Caco-2 (cell line): Measurements from ENCODE around the gene NDFIP2. TPM values are rescaled to one million over a fixed set of nuclear protein-coding genes. Genes with fewer than 3 reads are reported as not detected.

Source experiments
- BruUV-seq: library from RNA; stranded (reverse); fragments of 400-500 nt; replicated peaks from 2 replicates; lab custom pipeline; 2021; lab: Mats Ljungman, UMichigan
- CTCF ChIA-PET: fragments of 300-600 bp; sonication (Branson Sonifier 250); formaldehyde crosslinking; loops from one replicate; lab custom pipeline; 2022; ENCODE audit warnings: antibody characterized with exemption; lab: Charles Lee
- POLR2A ChIA-PET: fragments of 300-600 bp; sonication (Branson Sonifier 250); formaldehyde crosslinking; loops from one replicate; lab custom pipeline; 2022; ENCODE audit warnings: antibody characterized with exemption; lab: Charles Lee
- DNase-seq, 2 experiments: peaks; one replicate each; pipeline versions ENCODE4 v3.0.0 to v3.0.0-alpha.2; 2020 to 2022
- H3K27me3 ChIP-seq: replicated peaks from 2 replicates; pipeline ENCODE4 v1.6.0; 2011; ENCODE audit warnings: low read length; ENCODE audit not compliant: control insufficient read depth, insufficient read depth
- H3K36me3 ChIP-seq: 2 replicates; pipeline ENCODE4 v1.5.1; 2011; ENCODE audit warnings: low read length; ENCODE audit not compliant: control insufficient read depth, insufficient read depth
- H3K4me1 ChIP-seq: fragments of 250-450 bp; sonication (Bioruptor Pico); 2 replicates; pipeline ENCODE4 v1.5.1; 2020; ENCODE audit warnings: mild to moderate bottlenecking
- H3K4me3 ChIP-seq: 2 replicates; pipeline ENCODE4 v1.5.1; 2011; ENCODE audit warnings: low read depth, mild to moderate bottlenecking, control low read depth, low read length
- H3K9me3 ChIP-seq: fragments of 250-450 bp; sonication (Bioruptor Pico); 2 replicates; pipeline ENCODE4 v1.5.1; 2020; ENCODE audit warnings: mild to moderate bottlenecking, moderate library complexity
- H3K27ac Mint-ChIP-seq: one replicate; pipeline ENCODE4 v1.8.0; 2022; ENCODE audit warnings: mixed read lengths; ENCODE audit not compliant: unreplicated experiment
- H3K27me3 Mint-ChIP-seq: one replicate; pipeline ENCODE4 v1.8.0; 2022; ENCODE audit warnings: mixed read lengths; ENCODE audit not compliant: insufficient read depth, unreplicated experiment
- H3K36me3 Mint-ChIP-seq: one replicate; pipeline ENCODE4 v1.8.0; 2022; ENCODE audit warnings: mild to moderate bottlenecking, mixed read lengths; ENCODE audit not compliant: insufficient read depth, unreplicated experiment
- H3K4me1 Mint-ChIP-seq: one replicate; pipeline ENCODE4 v1.8.0; 2022; ENCODE audit warnings: low read depth, mixed read lengths; ENCODE audit not compliant: unreplicated experiment
- H3K4me3 Mint-ChIP-seq: one replicate; pipeline ENCODE4 v1.8.0; 2022; ENCODE audit warnings: mild to moderate bottlenecking, moderate library complexity, mixed read lengths; ENCODE audit not compliant: unreplicated experiment
- H3K9me3 Mint-ChIP-seq: one replicate; pipeline ENCODE4 v1.8.0; 2022; ENCODE audit warnings: mixed read lengths; ENCODE audit not compliant: unreplicated experiment
- intact Hi-C: fragments of 100-400 bp; cut with micrococcal nuclease; formaldehyde crosslinking; loops from one replicate; pipeline ENCODE4 v1.10.0; 2022; ENCODE audit not compliant: unreplicated experiment
- total RNA-seq: library from RNA; stranded (reverse); gene quantifications from 2 replicates; pipeline ENCODE4 v1.2.3, GENCODE V29; 2022
- TF ChIP-seq, protein P1 (sequence below), 2 experiments: fragments of 200-600 bp in 1 of 2; IDR thresholded peaks; 1 replicate in 1 of 2; 2 replicates in 1 of 2; pipeline versions ENCODE4 v1.5.1 to v1.8.0; 2011 to 2022; ENCODE audit warnings: antibody characterized with exemption in 1 of 2, control low read depth in 1 of 2, inconsistent platforms in 1 of 2, low read depth in 1 of 2, low read length in 1 of 2, mild to moderate bottlenecking in 1 of 2, moderate library complexity in 1 of 2; ENCODE audit not compliant: insufficient read depth in 1 of 2, severe bottlenecking in 1 of 2, unreplicated experiment in 1 of 2

Gene NDFIP2
- total RNA-seq, 1 experiment from 2014 or later, result 61.2 TPM

GRCh38 chr13:79532576-79532975 is 51.6 kb downstream of the NDFIP2 start:
- no peak overlapping the region for H3K27ac Mint-ChIP-seq
- ChIA-PET POLR2A (interaction anchor here (0.6 kb wide), 1 partner anchor 413 kb away, joined by 5 read pairs; no protein-coding TSS in a partner anchor), CTCF (interaction anchor here (0.8 kb wide), 1 partner anchor 92 kb away, joined by 3 read pairs; no protein-coding TSS in a partner anchor)
- TF ChIP-seq, protein P1, sequence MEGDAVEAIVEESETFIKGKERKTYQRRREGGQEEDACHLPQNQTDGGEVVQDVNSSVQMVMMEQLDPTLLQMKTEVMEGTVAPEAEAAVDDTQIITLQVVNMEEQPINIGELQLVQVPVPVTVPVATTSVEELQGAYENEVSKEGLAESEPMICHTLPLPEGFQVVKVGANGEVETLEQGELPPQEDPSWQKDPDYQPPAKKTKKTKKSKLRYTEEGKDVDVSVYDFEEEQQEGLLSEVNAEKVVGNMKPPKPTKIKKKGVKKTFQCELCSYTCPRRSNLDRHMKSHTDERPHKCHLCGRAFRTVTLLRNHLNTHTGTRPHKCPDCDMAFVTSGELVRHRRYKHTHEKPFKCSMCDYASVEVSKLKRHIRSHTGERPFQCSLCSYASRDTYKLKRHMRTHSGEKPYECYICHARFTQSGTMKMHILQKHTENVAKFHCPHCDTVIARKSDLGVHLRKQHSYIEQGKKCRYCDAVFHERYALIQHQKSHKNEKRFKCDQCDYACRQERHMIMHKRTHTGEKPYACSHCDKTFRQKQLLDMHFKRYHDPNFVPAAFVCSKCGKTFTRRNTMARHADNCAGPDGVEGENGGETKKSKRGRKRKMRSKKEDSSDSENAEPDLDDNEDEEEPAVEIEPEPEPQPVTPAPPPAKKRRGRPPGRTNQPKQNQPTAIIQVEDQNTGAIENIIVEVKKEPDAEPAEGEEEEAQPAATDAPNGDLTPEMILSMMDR (IDR thresholded peaks at IDR 0.05; ENCODE audit: insufficient read depth in 1 of 2, low read depth in 1 of 2, low read length in 1 of 2, severe bottlenecking in 1 of 2, unreplicated experiment in 1 of 2), result no peak
- H3K36me3 Mint-ChIP-seq, result peaks cover 9% of the 10 kb centered on the region
- Histone ChIP-seq H3K4me3 (no peak overlapping the region), H3K27me3 (no peaks in the 10 kb centered on the region), H3K9me3 (no peaks in the 10 kb centered on the region), H3K36me3 (no peaks in the 10 kb centered on the region; the same call in 1 of the 2 replicates), H3K4me1 (no peaks in the 10 kb centered on the region)
- no peaks in the 10 kb centered on the region for H3K9me3 Mint-ChIP-seq
- peaks cover 7% of the 10 kb centered on the region for H3K4me1 Mint-ChIP-seq
- H3K27me3 Mint-ChIP-seq, result no peaks in the 10 kb centered on the region
- BruUV-seq, result no TSS peak
- intact Hi-C loops, result no loop called here
- no peak overlapping the region for H3K4me3 Mint-ChIP-seq
- no peak for DNase-seq

GRCh38 chr13:79533781-79534400 is 52.9 kb downstream of the NDFIP2 start:
- BruUV-seq, result no TSS peak
- CTCF ChIA-PET, result no interaction called here
- H3K36me3 ChIP-seq, result no peaks in the 10 kb centered on the region; the same call in 1 of the 2 replicates

DNA sequence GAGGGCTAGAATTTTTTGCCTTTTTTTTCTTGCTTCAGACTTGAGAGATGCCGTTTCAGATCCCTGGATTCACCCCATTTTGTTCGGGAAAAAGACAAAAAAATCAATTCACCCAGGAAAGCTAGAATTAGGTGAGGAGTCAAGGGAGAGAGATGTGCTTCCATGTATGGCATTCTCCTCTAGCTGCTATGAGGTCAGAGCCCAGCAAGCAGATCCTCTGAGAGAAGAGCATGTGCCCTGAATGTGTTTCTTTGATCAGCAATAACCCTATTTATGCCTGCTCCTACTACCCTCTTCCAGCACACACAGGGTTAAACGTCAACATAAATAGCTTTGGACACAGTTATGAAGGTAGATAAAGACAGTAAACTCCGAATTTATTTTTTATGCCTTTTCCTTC is 53.6 kb downstream of the NDFIP2 start:
- no peak overlapping the region for H3K4me3 ChIP-seq
- intact Hi-C loops, result no loop called here
- no peaks in the 10 kb centered on the region for H3K4me1 ChIP-seq
- peaks cover 18% of the 10 kb centered on the region for H3K36me3 Mint-ChIP-seq
- no peaks in the 10 kb centered on the region; the same call in 1 of the 2 replicates for H3K36me3 ChIP-seq
- H3K4me1 Mint-ChIP-seq, result peaks cover 7% of the 10 kb centered on the region
- no peak overlapping the region for H3K27ac Mint-ChIP-seq
- CTCF ChIA-PET, result no interaction called here
- H3K9me3 Mint-ChIP-seq, result no peaks in the 10 kb centered on the region
- no peaks in the 10 kb centered on the region for H3K9me3 ChIP-seq
- no TSS peak for BruUV-seq
- H3K27me3 ChIP-seq, result no peaks in the 10 kb centered on the region
- POLR2A ChIA-PET, result no interaction called here
- no peaks in the 10 kb centered on the region for H3K27me3 Mint-ChIP-seq
- no peak overlapping the region for H3K4me3 Mint-ChIP-seq
- TF ChIP-seq, protein P1 (IDR thresholded peaks at IDR 0.05; ENCODE audit: insufficient read depth in 1 of 2, low read depth in 1 of 2, low read length in 1 of 2, severe bottlenecking in 1 of 2, unreplicated experiment in 1 of 2), result no peak
- no peak for DNase-seq

More at GRCh38 chr13:79533781-79534400, 52.9 kb downstream of the NDFIP2 start:
- Histone ChIP-seq H3K4me3 (no peak overlapping the region), H3K4me1 (no peaks in the 10 kb centered on the region), H3K27me3 (no peaks in the 10 kb centered on the region), H3K9me3 (no peaks in the 10 kb centered on the region)
- no peaks in the 10 kb centered on the region for H3K27me3 Mint-ChIP-seq
- no peak overlapping the region for H3K27ac Mint-ChIP-seq
- TF ChIP-seq, protein P1 (IDR thresholded peaks at IDR 0.05; ENCODE audit: insufficient read depth in 1 of 2, low read depth in 1 of 2, low read length in 1 of 2, severe bottlenecking in 1 of 2, unreplicated experiment in 1 of 2), result no peak
- POLR2A ChIA-PET, result no interaction called here
- H3K4me1 Mint-ChIP-seq, result peaks cover 7% of the 10 kb centered on the region
- intact Hi-C loops, result no loop called here
- peaks cover 18% of the 10 kb centered on the region for H3K36me3 Mint-ChIP-seq
- no peak overlapping the region for H3K4me3 Mint-ChIP-seq
- no peaks in the 10 kb centered on the region for H3K9me3 Mint-ChIP-seq
- DNase-seq, result no peak
